B cell (primary cell): ENCODE results near the gene CCR2.

Experiments
- CTCF ChIP-seq: fragments of 200-600 bp; IDR thresholded peaks from one replicate; pipeline ENCODE4 v1.8.0; 2022; ENCODE audit warnings: antibody characterized with exemption, mild to moderate bottlenecking
- EZH2 ChIP-seq: IDR thresholded peaks from 2 replicates; pipeline ENCODE4 v1.6.1; 2012; ENCODE audit warnings: borderline replicate concordance, low read depth, mild to moderate bottlenecking, moderate library complexity, low read length; ENCODE audit not compliant: insufficient read depth, poor library complexity, severe bottlenecking

GRCh38 chr3:46356276-46356675 lies 2.4 kb downstream of the CCR2 start:
- TF ChIP-seq CTCF (no peak), EZH2 (no peak)
